GM12891 (cell line): Measurements from ENCODE around the gene SLC4A8.

Experiments
- DNase-seq: peaks from one replicate; pipeline ENCODE4 v3.0.0; 2011; ENCODE audit warnings: low spot score; ENCODE audit not compliant: insufficient read length
- FAIRE-seq: peaks from 2 replicates; lab custom pipeline; 2011; peaks lifted over from hg19 to GRCh38; lab: Jason Lieb, UNC
- PAX5 ChIP-seq: IDR thresholded peaks from 2 replicates; pipeline ENCODE4 v1.6.1; 2011; ENCODE audit warnings: low read length, moderate library complexity, mild to moderate bottlenecking; ENCODE audit not compliant: insufficient read depth, severe bottlenecking
- POLR2A ChIP-seq: IDR thresholded peaks from 2 replicates; pipeline ENCODE4 v1.6.1; 2011; ENCODE audit warnings: low read depth, low read length, control low read depth
- POLR2AphosphoS5 ChIP-seq: IDR thresholded peaks from 2 replicates; pipeline ENCODE4 v1.6.1; 2011; ENCODE audit warnings: low read depth, low read length, control low read depth
- POU2F2 ChIP-seq: IDR thresholded peaks from 2 replicates; pipeline ENCODE4 v1.6.1; 2011; ENCODE audit warnings: low read depth, mild to moderate bottlenecking, control low read depth, low read length, moderate library complexity
- SPI1 ChIP-seq: IDR thresholded peaks from 2 replicates; pipeline ENCODE4 v1.6.1; 2011; ENCODE audit warnings: low read depth, low read length, control low read depth
- TAF1 ChIP-seq: IDR thresholded peaks from 2 replicates; pipeline ENCODE4 v1.6.1; 2011; ENCODE audit warnings: low read depth, low read length, control low read depth

Gene SLC4A8

DNA sequence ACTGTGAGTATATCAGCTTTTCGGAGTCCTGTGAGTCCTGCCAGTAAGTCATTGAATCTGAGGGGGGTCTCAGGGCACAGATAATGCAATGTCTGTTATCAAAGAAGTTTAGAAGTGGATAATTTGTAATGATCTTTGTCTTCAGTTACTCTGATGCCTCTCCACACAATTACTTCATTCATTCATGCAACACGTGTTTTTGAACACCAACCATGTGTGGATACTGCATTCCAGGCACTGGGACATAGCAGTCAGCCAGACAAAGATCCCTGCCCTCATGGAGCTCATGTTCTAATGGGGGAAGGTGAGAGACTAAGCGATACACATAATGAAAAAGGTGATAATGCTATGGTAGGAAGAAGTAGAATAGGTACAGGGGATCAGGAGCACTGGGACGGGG is 105.6 kb downstream of the SLC4A8 start:
- TF ChIP-seq POLR2AphosphoS5 (no peak), TAF1 (no peak), POLR2A (no peak)
- no peak for FAIRE-seq
- no peak for DNase-seq

DNA sequence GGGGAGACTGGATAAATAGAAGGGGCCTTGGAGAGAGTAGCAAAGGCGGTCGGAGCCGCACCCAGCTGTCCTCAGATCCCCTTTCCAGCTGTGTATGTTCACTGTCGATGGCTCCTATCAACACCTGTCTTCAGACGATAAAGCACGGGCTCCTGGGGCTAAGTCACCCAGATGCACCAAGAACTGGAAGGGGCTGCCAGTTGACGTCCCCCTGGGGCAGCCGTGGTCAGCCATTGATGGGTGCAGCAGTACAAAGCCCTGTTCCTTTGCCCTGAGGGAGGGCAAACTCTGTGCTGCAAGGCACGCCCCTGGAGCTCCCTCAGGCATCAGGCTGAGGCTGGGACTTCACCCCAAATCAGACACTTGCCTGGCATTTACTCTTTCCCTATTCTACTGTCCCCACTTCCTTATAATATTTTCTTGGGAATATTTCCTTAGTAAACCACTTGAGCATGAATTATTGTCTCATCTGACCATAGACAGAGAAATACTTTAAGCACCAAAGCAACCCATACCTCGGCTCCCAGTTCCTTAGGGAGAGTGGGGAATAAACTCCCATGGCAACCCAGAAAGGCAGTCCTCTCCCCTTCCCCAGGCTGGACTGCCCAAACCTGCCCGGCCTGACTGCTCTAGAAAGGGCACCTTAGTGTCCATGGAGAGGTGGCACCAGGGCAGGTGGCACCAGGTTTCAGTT is 106.8 kb downstream of the SLC4A8 start:
- FAIRE-seq (no peak), DNase-seq (no peak)
- no peak for TF ChIP-seq PAX5
- no peak for TF ChIP-seq SPI1
- TF ChIP-seq POU2F2: no peak
- no peak for TF ChIP-seq POLR2AphosphoS5
- no peak for TF ChIP-seq TAF1
- no peak for TF ChIP-seq POLR2A

DNA sequence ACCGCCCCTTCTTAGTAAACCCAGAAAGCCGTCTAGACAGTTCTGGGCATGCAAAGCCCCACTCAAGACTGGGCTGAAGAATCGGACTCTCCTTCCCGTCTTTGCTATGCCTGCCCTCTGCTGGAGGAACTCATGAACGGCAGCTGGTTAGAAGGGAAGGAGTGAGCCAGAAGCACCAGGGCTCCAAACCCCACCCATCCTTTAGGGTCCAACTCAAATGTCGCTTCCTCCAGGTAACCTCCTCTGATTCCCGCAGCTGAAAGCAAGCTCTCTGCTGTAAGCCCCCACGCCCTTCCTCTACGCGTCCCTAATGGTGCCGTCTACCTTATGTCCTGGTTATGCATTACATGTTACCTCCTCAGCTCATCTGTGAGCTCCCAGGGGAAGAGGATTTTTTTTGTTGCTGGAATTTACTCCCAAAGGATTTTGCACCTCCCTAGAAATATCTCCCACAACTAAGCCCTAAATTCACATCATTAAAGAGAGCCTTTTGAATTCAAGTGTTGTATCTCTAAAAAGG is 107.4 kb downstream of the SLC4A8 start:
- DNase-seq: peak; percentile 62
- TF ChIP-seq SPI1: no peak
- TF ChIP-seq TAF1: no peak
- TF ChIP-seq POU2F2: no peak
- TF ChIP-seq PAX5: no peak
- no peak for TF ChIP-seq POLR2AphosphoS5
- TF ChIP-seq POLR2A: no peak
- peak; percentile 98 for FAIRE-seq

DNA sequence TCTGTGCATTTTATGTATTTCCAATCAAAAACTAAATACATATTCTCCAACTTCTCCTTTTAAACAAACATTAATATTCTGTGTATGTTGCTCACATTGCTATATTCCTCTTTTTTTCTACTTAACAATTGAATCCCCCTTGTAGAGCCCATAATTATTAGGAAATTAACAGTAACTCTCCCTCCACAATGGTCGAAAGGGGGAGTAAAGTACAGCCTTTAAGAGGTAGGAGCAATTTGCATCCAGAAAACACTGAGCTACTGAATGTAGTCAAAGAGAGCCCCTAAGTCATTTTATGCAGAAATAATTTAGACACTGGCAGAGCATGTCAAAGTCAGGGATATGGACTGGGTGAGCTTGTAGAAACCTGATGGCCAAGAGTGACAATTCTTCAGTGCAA is 109.2 kb downstream of the SLC4A8 start:
- no peak for TF ChIP-seq PAX5
- TF ChIP-seq POLR2A: no peak
- TF ChIP-seq POU2F2: no peak
- no peak for TF ChIP-seq SPI1
- TF ChIP-seq POLR2AphosphoS5: no peak
- TF ChIP-seq TAF1: no peak
- DNase-seq (no peak), FAIRE-seq (no peak)

DNA sequence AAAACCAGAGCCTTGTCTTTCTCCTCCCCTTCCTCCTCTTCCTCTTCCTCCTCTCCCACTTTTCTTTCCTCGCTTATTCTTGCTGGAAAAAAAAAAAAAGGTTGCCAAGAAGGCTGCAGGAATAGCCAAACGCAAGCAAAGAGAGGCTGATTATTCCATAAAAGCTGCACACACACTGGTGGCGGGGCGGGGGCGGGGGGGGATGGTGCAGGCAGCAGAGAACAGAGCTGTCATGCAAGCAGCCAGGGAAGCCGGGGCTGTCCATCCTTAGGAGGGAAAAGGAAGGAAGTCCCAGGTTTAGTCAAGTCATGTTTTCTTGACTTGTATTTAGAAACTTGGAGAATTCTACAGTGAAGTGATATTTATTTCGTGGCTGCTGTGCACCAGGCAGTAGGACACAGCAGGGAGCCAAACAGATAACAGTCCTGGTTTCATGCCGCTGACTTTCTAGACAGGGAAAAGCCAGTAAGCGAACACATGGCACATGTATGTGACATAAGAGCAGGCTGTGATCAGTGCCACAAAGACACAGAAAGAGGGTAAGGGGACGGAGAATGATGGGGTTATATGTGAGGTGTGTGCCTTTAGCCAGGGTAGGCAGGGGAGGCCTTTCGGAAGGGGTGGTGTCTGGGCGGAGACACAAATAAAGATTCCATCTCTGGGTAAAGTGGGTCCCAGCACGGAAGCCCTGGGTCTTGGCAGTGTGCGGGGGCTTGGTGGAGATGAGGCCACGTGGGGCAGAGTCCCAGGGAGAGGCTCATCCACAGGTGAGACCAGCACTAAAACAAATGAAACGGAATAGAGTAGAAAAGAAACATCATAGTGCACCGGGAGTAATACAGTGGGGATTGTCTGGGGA is 109.8 kb downstream of the SLC4A8 start:
- FAIRE-seq (no peak), DNase-seq (no peak)
- TF ChIP-seq PAX5 (no peak), POLR2AphosphoS5 (no peak), POLR2A (no peak), TAF1 (no peak), SPI1 (no peak), POU2F2 (no peak)

DNA sequence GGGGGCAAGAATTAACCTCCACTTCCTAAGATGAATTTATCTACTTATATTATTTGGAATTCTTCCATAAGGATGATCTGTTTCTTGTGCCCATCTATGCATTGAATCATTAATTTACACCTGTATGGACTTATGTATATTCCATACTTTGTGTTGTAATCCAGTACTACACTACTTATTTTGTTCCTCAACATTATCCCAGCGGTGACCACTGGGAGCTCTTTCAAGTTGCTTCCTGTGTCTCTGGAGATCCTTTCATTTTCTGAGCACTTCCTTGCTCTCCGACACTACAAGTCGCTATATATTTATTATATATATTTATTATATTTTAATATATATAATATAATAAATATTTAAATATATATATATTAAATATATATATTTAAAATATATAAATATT is 111.5 kb downstream of the SLC4A8 start:
- DNase-seq (no peak), FAIRE-seq (no peak)
- no peak for TF ChIP-seq POU2F2
- no peak for TF ChIP-seq TAF1
- TF ChIP-seq POLR2A: no peak
- no peak for TF ChIP-seq POLR2AphosphoS5
- TF ChIP-seq PAX5: no peak
- no peak for TF ChIP-seq SPI1

DNA sequence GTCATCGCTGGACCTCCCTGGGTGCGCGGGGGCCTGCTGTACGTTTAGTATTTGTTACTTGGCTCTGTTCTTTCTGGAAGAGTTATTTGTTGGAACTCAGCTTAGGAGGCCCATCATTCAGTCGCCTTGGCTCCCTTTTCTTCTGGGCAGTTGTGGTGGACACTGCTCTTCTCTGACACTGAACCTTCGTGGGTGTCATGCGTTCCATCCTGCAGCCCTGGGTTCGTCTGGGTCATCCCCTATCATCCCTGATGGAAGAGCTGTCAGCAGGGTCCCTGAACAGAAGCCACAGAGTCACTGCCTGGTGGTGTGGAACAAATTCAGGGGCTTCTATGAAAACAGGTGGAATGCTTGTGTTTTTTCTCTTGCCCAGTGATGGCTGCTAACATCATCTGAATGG is 113.5 kb downstream of the SLC4A8 start:
- FAIRE-seq (no peak), DNase-seq (no peak)
- TF ChIP-seq SPI1 (no peak), PAX5 (no peak), TAF1 (no peak), POLR2AphosphoS5 (no peak), POU2F2 (no peak), POLR2A (no peak)

DNA sequence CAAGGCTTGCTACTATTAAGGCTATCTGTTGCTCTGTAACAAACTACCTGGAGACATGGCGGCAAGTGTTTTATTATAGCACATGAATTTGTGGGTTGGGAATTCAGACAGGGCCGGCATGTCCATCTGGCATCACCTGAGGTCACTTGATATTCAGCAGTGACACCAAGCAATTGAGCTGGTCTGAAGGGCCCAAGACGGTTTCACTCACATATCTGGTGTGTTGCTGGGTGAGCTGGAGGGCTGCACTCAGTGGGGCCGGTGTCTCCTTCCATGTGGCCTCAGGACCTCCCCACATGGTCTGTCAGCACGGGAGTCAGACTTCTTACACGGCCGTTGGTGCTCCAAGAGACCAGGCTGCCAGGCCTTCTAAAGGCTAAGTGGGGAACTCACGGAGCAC is 114.0 kb downstream of the SLC4A8 start:
- TF ChIP-seq SPI1 (no peak), TAF1 (no peak), POLR2A (no peak), POU2F2 (no peak), POLR2AphosphoS5 (no peak), PAX5 (no peak)
- FAIRE-seq (no peak), DNase-seq (no peak)

DNA sequence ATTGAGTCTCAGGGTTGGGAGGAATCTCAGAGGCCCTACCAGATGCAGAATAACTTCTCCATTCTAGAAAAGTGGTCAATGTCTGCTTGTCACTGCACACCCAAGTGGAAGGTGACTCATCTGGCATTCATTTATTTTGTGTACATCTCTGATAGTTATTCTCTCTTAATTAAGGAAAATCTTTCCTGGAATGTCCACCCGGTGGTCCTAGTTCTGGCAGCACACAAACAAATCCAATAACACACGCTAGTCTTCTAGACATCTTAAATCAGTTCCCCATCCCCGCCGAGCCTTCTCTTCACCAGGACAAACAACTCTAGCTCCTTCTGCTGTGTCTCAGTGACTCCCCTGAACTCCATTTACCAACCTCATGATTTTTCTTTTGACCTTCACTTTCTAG is 116.4 kb downstream of the SLC4A8 start:
- DNase-seq (no peak), FAIRE-seq (no peak)
- TF ChIP-seq POLR2AphosphoS5: no peak
- TF ChIP-seq POLR2A: no peak
- TF ChIP-seq PAX5: no peak
- TF ChIP-seq SPI1: no peak
- no peak for TF ChIP-seq TAF1
